Motor neuron (in vitro differentiated cells): ENCODE results near the gene DDX60. TPM values are rescaled to one million over a fixed set of nuclear protein-coding genes. Genes with fewer than 3 reads are reported as not detected.

Experiments
- ATAC-seq, 8 experiments: fragments of 200-7000 bp; cut with Tn5 transposase; replicated peaks in 6 of 8; 2 replicates each; pipeline ENCODE4 v1.8.0; 2021; ENCODE audit warnings: mild to moderate bottlenecking in 8 of 8, moderate library complexity in 8 of 8
- H3K27ac ChIP-seq, 2 donors: fragments of 250-450 bp; sonication (Bioruptor Pico); 2 replicates each; pipeline ENCODE4 v1.9.0; 2021; ENCODE audit warnings: antibody characterized with exemption in 2 of 2, mild to moderate bottlenecking in 2 of 2, moderate library complexity in 1 of 2
- H3K4me1 ChIP-seq, 2 donors: fragments of 250-450 bp; sonication (Bioruptor Pico); replicated peaks in 1 of 2; 2 replicates each; pipeline ENCODE4 v1.6.1; 2021; ENCODE audit warnings: antibody characterized with exemption in 2 of 2, mild to moderate bottlenecking in 2 of 2, moderate library complexity in 1 of 2
- H3K4me3 ChIP-seq, 5 donors: fragments of 250-450 bp; sonication (Bioruptor Pico); 2 replicates each; pipeline ENCODE4 v1.9.0; 2021; ENCODE audit warnings: antibody characterized with exemption in 5 of 5, mild to moderate bottlenecking in 5 of 5, moderate library complexity in 4 of 5
- WGBS, 10 experiments: fragments of 450-650 bp; shearing (Covaris generic); methylation state at CpG; one replicate each; pipeline ENCODE4 v1.0.0; 2022; 5-methylcytosine and 5-hydroxymethylcytosine counted together
- in situ Hi-C, 9 experiments: fragments of 400-800 bp; cut with MboI; loops; one replicate each; pipeline ENCODE4 v1.15.0; 2021; ENCODE audit warnings: low sequenced_read_pairs in 9 of 9, low pct_unique_long_range_greater_than_20kb in 2 of 9; ENCODE audit not compliant: unreplicated experiment in 9 of 9
- total RNA-seq, 8 experiments: library from RNA; unstranded; fragments of 300-600 nt; gene quantifications; 2 replicates each; pipeline versions ENCODE4 v1.2.3 to v1.2.4, GENCODE V29; 2022

DDX60 gene
- total RNA-seq, 8 experiments from 2014 or later, result 0.09 to 36.4 (median 1.4) TPM

GRCh38 chr4:168183717-168184571 is 134.6 kb downstream of the DDX60 start:
- no peak overlapping the region for H3K27ac ChIP-seq
- peaks cover 0 to 7% of the 10 kb centered on the region in 2 donors for H3K4me1 ChIP-seq
- in situ Hi-C loops, result loop anchor here in 5 of 9 experiments (25.0 kb wide), 1 partner anchor 728 kb away; no protein-coding TSS in a partner anchor
- peak in 6 of 8 experiments; percentile 30 to 54 (median 46) for ATAC-seq
- H3K4me3 ChIP-seq, result no peak overlapping the region
- WGBS, 10 experiments, result 0 to 37% (median 18%) methylated on average over 1 to 6 of the region's 6 CpGs

- in situ Hi-C loops, result loop anchor here in 5 of 9 experiments (25.0 kb wide), 1 partner anchor 735 kb away; no protein-coding TSS in a partner anchor
- ATAC-seq, result no peak
- WGBS, 10 experiments, result 0 to 88% (median 74%) methylated on average over 1 to 4 of the region's 5 CpGs
- Histone ChIP-seq H3K27ac (no peak overlapping the region), H3K4me3 (no peak overlapping the region), H3K4me1 (no peaks in the 10 kb centered on the region)
Observed at GRCh38 chr4:168177546-168178149, 140.9 kb downstream of the DDX60 start.

DNA sequence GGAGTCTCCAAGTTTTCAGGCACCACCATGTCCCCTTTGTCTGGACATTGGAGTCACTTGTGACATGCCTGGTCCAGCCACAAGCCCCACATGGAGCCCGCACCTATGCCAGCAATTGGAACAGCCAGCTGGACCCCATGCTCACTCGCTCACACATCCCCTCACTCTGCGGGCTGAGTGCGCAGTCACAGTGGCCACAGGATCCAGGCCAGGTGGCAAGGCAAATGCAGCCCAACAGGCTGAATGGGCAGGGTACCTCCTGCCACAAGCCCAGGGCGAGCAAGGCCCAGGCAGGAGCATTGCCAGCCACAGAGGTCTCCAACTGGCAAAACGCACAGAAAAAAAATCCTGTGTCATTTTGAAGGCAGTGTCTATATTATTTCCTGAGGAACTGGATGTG is 144.2 kb downstream of the DDX60 start:
- in situ Hi-C loops, result loop anchor here in 1 of 9 experiments (25.0 kb wide), 1 partner anchor 2012 kb away; no protein-coding TSS in a partner anchor
- no peak for ATAC-seq

GRCh38 chr4:168167714-168168284 is 150.8 kb downstream of the DDX60 start:
- in situ Hi-C loops, result loop anchor here in 1 of 9 experiments (25.0 kb wide), 1 partner anchor 2005 kb away; no protein-coding TSS in a partner anchor
- Histone ChIP-seq H3K4me3 (no peak overlapping the region), H3K27ac (no peak overlapping the region), H3K4me1 (peaks cover 0 to 8% of the 10 kb centered on the region in 2 donors)
- ATAC-seq, result no peak
- WGBS, 10 experiments, result 64 to 88% (median 73%) methylated on average over 4 to 6 of the region's 6 CpGs

More for the DNA sequence above, 144.2 kb downstream of the DDX60 start:
- 79 to 100% (median 100%) methylated on average over 1 to 5 of the region's 6 CpGs; no CpG with 5 or more reads in 4 of the 10 experiments for WGBS, 10 experiments
- H3K4me1 ChIP-seq, result peaks cover 0 to 8% of the 10 kb centered on the region in 2 donors
- H3K27ac ChIP-seq, result no peak overlapping the region
- H3K4me3 ChIP-seq, result no peak overlapping the region

Other genes with a start within 250 kb of the DDX60 start
- gene ANXA10, start 226.2 kb downstream of the DDX60 start, total RNA-seq, result 1 to 10 TPM in 1 of 8 experiments, under 1 TPM in 1, not detected in 6; 0.49 to 6.8 TPM
- 10 to 100 TPM in 1 of 8 experiments, 1 to 10 TPM in 4, under 1 TPM in 3; 0.33 to 21.4 (median 3.2) TPM for gene DDX60L, start 161.7 kb upstream of the DDX60 start, total RNA-seq
- 10 to 100 TPM; 15.5 to 50.3 (median 24.3) TPM for gene PALLD, start 178.3 kb upstream of the DDX60 start, total RNA-seq